Measurements from ENCODE around the gene GALNT16.

- TF ChIP-seq EZH2 (IDR thresholded peaks at IDR 0.05) (no peak), POLR2AphosphoS5 (IDR thresholded peaks at IDR 0.05; ENCODE audit: borderline replicate concordance, low read depth, low read length) (no peak)
Observed at GRCh38 chr14:69357544-69358200, 97.7 kb downstream of the GALNT16 start.

Data from SK-N-MC (cell line).